GM19455 (cell line): ENCODE data around the gene RABL2B.
"Not testable (repeated sequence)": the region's sequence is repeated elsewhere in the genome, so short reads cannot be mapped to it uniquely, and the experiment has no call there.

Experiments
- ATAC-seq: cut with Tn5 transposase; IDR thresholded peaks from one replicate; pipeline ENCODE4 v1.9.1; 2021; ENCODE audit not compliant: unreplicated experiment

Gene RABL2B

GRCh38 chr22:50783033-50783879 is at the start of gene RABL2B:
Gene RABL2B, minus strand, starts transcription at chr22:50783636. Its CDS starts 1,342 bp downstream, at chr22:50782294.
- ATAC-seq: peak; percentile 95

- ATAC-seq: not testable (repeated sequence)
Observed at GRCh38 chr22:50786936-50787335, 3.5 kb upstream of the RABL2B start.

GRCh38 chr22:50785289-50785688 is 1.9 kb upstream of the RABL2B start:
- ATAC-seq: not testable (repeated sequence)

- peak; percentile 33 for ATAC-seq
Observed at GRCh38 chr22:50783880-50784276, 442 bp upstream of the RABL2B start.

GRCh38 chr22:50782253-50782652 is 1.2 kb downstream of the RABL2B start:
- not testable (repeated sequence) for ATAC-seq

GRCh38 chr22:50780244-50780643 is 3.2 kb downstream of the RABL2B start:
- ATAC-seq: not testable (repeated sequence)

- not testable (repeated sequence) for ATAC-seq
Observed at GRCh38 chr22:50777631-50778030, 5.8 kb downstream of the RABL2B start.

GRCh38 chr22:50775132-50775531 is 8.3 kb downstream of the RABL2B start:
- not testable (repeated sequence) for ATAC-seq

GRCh38 chr22:50764288-50764687 is 19.1 kb downstream of the RABL2B start:
- ATAC-seq: not testable (repeated sequence)

- ATAC-seq: not testable (repeated sequence)
Observed at GRCh38 chr22:50761829-50762228, 21.6 kb downstream of the RABL2B start.

GRCh38 chr22:50759597-50760341 is 23.7 kb downstream of the RABL2B start:
- ATAC-seq: not testable (repeated sequence)

GRCh38 chr22:50756949-50757491 is 26.4 kb downstream of the RABL2B start:
- ATAC-seq: not testable (repeated sequence)

- ATAC-seq: not testable (repeated sequence)
Observed at GRCh38 chr22:50756406-50756805, 27.0 kb downstream of the RABL2B start.

GRCh38 chr22:50755251-50755650 is 28.2 kb downstream of the RABL2B start:
- not testable (repeated sequence) for ATAC-seq

- ATAC-seq: not testable (repeated sequence)
Observed at GRCh38 chr22:50749302-50750074, 33.9 kb downstream of the RABL2B start.

GRCh38 chr22:50748630-50749029 is 34.8 kb downstream of the RABL2B start:
- not testable (repeated sequence) for ATAC-seq

- ATAC-seq: not testable (repeated sequence)
Observed at GRCh38 chr22:50747521-50747920, 35.9 kb downstream of the RABL2B start.

- not testable (repeated sequence) for ATAC-seq
Observed at GRCh38 chr22:50744424-50744823, 39.0 kb downstream of the RABL2B start.

GRCh38 chr22:50740714-50741113 is 42.7 kb downstream of the RABL2B start:
- ATAC-seq: not testable (repeated sequence)

- ATAC-seq: no peak
Observed at GRCh38 chr22:50739894-50740293, 43.5 kb downstream of the RABL2B start.

GRCh38 chr22:50739279-50739691 is 44.2 kb downstream of the RABL2B start:
- ATAC-seq: no peak
